Loucy (cell line): ENCODE measurements around the gene POLR3K.
"Not testable (repeated sequence)": the region's sequence is repeated elsewhere in the genome, so short reads cannot be mapped to it uniquely, and the experiment has no call there.

Source experiments
- H2AFZ ChIP-seq: fragments of 200-600 bp; sonication (generic); 2 replicates; pipeline ENCODE4 v1.6.0; 2016; ENCODE audit warnings: antibody characterized with exemption, mild to moderate bottlenecking, low read length, moderate library complexity
- H3F3A ChIP-seq: fragments of 200-600 bp; 2 replicates; pipeline ENCODE4 v1.6.0; 2016; ENCODE audit warnings: antibody characterized with exemption, low read depth, mild to moderate bottlenecking
- H3K27me3 ChIP-seq: fragments of 200-600 bp; sonication (generic); 2 replicates; pipeline ENCODE4 v1.6.1; 2014; ENCODE audit warnings: low read length, mild to moderate bottlenecking; ENCODE audit not compliant: insufficient read depth, poor library complexity, severe bottlenecking
- H3K36me3 ChIP-seq: fragments of 200-600 bp; sonication (generic); 2 replicates; pipeline ENCODE4 v1.6.1; 2016; ENCODE audit warnings: low read length; ENCODE audit not compliant: insufficient read depth
- H3K4me1 ChIP-seq: fragments of 200-600 bp; sonication (generic); 2 replicates; pipeline ENCODE4 v1.5.1; 2014; ENCODE audit warnings: low read length, mild to moderate bottlenecking; ENCODE audit not compliant: insufficient read depth, poor library complexity, severe bottlenecking
- H3K4me2 ChIP-seq: fragments of 200-600 bp; sonication (generic); 2 replicates; pipeline ENCODE4 v1.6.0; 2014; ENCODE audit warnings: antibody characterized with exemption, low read length, low read depth, mild to moderate bottlenecking; ENCODE audit not compliant: poor library complexity, severe bottlenecking
- H3K4me3 ChIP-seq: fragments of 200-600 bp; sonication (generic); 2 replicates; pipeline ENCODE4 v1.5.1; 2014; ENCODE audit warnings: low read length, mild to moderate bottlenecking, mixed read lengths; ENCODE audit not compliant: poor library complexity, severe bottlenecking
- H3K79me2 ChIP-seq: fragments of 200-600 bp; sonication (generic); 2 replicates; pipeline ENCODE4 v1.6.1; 2014; ENCODE audit warnings: low read length; ENCODE audit not compliant: insufficient read depth
- H3K9ac ChIP-seq: fragments of 200-600 bp; sonication (generic); 2 replicates; pipeline ENCODE4 v1.6.0; 2014; ENCODE audit warnings: mild to moderate bottlenecking, low read depth, low read length, moderate library complexity; ENCODE audit not compliant: poor library complexity, severe bottlenecking
- H3K9me2 ChIP-seq: fragments of 200-600 bp; sonication (generic); replicated peaks from 2 replicates; pipeline ENCODE4 v1.6.1; 2016; ENCODE audit warnings: low read depth, low read length, mixed read lengths
- H3K9me3 ChIP-seq: fragments of 200-600 bp; sonication (generic); 2 replicates; pipeline ENCODE4 v1.6.1; 2014; ENCODE audit warnings: mild to moderate bottlenecking, antibody characterized with exemption, low read length, low read depth; ENCODE audit not compliant: insufficient read depth
- H4K20me1 ChIP-seq: fragments of 200-600 bp; sonication (generic); 2 replicates; pipeline ENCODE4 v1.6.0; 2014; ENCODE audit warnings: antibody characterized with exemption, low read length, mild to moderate bottlenecking; ENCODE audit not compliant: insufficient read depth, poor library complexity, severe bottlenecking
- EZH2phosphoT487 ChIP-seq: fragments of 200-600 bp; IDR thresholded peaks from 2 replicates; pipeline ENCODE4 v1.6.1; 2018; ENCODE audit warnings: antibody characterized with exemption, mild to moderate bottlenecking, moderate library complexity, borderline replicate concordance
- TF ChIP-seq, protein P1 (sequence below): fragments of 200-600 bp; sonication (generic); conservative IDR thresholded peaks from 2 replicates; pipeline ENCODE4 v1.5.1; 2014; ENCODE audit warnings: mild to moderate bottlenecking, antibody characterized with exemption, low read length

Gene POLR3K

DNA sequence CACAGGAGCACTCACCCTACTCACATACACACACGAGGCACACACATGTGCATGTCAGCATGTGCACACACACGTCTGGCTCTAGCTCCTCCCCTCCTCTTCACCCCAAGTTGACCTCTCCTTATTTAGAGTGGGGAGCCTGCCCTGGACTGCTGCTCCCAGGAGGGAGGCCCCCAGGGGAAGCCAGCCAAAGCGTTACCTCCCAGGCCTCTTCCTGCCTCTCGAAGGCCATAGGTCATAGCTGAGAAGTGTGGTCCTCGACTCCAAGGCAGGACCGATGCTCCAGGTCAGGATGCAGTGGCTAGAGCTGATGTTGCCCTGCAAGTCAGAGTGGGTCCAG, 18.8 kb downstream of the POLR3K start:
- Histone ChIP-seq H3F3A (no peaks in the 10 kb centered on the region), H4K20me1 (no peaks in the 10 kb centered on the region), H3K4me2 (peak overlapping the region; percentile 27), H3K27me3 (no peaks in the 10 kb centered on the region), H3K4me1 (peaks cover 21% of the 10 kb centered on the region), H2AFZ (no peak overlapping the region), H3K9ac (no peak overlapping the region), H3K4me3 (no peak overlapping the region), H3K9me3 (no peaks in the 10 kb centered on the region), H3K36me3 (no peaks in the 10 kb centered on the region), H3K79me2 (no peaks in the 10 kb centered on the region), H3K9me2 (no peaks in the 10 kb centered on the region)
- TF ChIP-seq, protein P1, sequence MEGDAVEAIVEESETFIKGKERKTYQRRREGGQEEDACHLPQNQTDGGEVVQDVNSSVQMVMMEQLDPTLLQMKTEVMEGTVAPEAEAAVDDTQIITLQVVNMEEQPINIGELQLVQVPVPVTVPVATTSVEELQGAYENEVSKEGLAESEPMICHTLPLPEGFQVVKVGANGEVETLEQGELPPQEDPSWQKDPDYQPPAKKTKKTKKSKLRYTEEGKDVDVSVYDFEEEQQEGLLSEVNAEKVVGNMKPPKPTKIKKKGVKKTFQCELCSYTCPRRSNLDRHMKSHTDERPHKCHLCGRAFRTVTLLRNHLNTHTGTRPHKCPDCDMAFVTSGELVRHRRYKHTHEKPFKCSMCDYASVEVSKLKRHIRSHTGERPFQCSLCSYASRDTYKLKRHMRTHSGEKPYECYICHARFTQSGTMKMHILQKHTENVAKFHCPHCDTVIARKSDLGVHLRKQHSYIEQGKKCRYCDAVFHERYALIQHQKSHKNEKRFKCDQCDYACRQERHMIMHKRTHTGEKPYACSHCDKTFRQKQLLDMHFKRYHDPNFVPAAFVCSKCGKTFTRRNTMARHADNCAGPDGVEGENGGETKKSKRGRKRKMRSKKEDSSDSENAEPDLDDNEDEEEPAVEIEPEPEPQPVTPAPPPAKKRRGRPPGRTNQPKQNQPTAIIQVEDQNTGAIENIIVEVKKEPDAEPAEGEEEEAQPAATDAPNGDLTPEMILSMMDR, result no peak

DNA sequence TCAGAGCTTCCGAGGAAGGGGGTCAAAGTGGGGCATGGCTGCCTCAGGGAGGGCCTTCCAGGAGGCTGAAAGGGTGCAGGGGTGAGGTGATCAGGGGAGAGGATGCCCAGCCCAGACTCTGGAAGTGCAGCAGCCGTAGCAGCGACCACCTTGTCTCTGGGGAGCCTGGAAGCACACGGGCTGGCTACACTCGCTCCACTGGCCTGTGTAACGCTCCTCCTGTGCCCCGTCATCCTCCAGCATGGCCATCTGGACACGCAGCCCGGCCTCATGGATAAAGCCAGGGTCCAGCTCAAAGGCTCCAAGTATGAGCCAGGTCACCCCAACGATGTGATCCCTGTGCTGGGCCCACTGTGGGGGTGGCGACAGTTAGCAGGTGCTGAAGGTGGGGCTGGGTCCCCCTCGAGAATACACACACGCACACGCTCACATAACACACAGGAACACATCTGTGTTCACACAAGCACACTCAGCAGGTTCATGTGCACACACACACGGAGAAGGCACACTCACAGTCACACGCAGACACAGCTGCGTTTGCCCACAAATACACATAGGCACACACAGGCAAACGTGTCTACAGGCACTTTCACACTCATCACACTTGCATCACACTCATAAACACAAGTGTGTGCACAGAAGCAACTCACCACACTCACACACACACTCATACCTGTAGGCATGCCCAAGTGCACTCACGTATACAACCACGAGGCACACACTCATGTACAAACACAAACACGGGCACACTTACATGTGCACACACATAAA, 19.3 kb downstream of the POLR3K start:
- H3K9me2 ChIP-seq, result no peaks in the 10 kb centered on the region
- no peaks in the 10 kb centered on the region for H3K36me3 ChIP-seq
- no peaks in the 10 kb centered on the region for H3F3A ChIP-seq
- H3K4me1 ChIP-seq, result peaks cover 16% of the 10 kb centered on the region
- H3K27me3 ChIP-seq, result no peaks in the 10 kb centered on the region
- no peaks in the 10 kb centered on the region for H3K79me2 ChIP-seq
- no peaks in the 10 kb centered on the region for H3K9me3 ChIP-seq
- H4K20me1 ChIP-seq, result no peaks in the 10 kb centered on the region
- H3K9ac ChIP-seq, result no peak overlapping the region
- TF ChIP-seq EZH2phosphoT487, result no peak
- TF ChIP-seq, protein P1, result no peak
- H2AFZ ChIP-seq, result no peak overlapping the region
- peak overlapping the region; percentile 27 for H3K4me2 ChIP-seq
- H3K4me3 ChIP-seq, result no peak overlapping the region

DNA sequence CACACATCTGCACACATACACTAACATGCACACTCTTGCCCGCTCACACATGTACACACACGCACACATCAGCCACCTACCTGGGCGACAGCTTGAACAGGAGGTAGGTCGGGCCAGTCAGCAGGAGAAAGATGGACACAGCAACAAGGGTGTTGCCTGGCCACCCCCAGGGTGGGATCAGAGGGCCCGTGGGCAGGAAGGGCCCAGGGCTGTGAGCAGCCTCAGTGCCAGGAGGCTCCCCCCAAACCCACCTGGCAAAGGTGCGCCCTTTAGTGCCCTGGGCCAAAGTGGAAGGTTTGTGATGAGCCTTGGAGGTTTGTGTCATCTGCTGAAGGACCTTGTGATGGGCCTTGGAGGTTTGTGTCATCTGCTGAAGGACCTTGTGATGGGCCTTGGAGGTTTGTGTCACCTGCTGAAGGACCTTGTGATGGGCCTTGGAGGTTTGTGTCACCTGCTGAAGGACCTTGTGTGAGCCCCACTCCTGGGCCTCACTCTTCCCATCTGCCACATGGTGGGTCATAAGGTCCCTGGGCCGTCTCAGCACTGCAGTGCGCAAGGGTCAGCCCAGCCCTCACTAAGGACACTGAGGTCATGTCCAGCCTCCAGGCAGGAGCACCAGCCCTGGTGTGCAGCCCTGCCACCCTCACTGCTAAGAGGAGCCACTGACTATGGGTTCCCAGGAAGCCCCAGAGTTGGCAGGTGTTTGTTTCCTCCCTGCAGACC, 20.1 kb downstream of the POLR3K start:
- not testable (repeated sequence) for H3K27me3 ChIP-seq, H2AFZ ChIP-seq, H3K9me2 ChIP-seq, H3K36me3 ChIP-seq, H3K9ac ChIP-seq, H3K79me2 ChIP-seq, H3K4me1 ChIP-seq, H3K9me3 ChIP-seq, H3F3A ChIP-seq, H4K20me1 ChIP-seq, H3K4me2 ChIP-seq, H3K4me3 ChIP-seq

DNA sequence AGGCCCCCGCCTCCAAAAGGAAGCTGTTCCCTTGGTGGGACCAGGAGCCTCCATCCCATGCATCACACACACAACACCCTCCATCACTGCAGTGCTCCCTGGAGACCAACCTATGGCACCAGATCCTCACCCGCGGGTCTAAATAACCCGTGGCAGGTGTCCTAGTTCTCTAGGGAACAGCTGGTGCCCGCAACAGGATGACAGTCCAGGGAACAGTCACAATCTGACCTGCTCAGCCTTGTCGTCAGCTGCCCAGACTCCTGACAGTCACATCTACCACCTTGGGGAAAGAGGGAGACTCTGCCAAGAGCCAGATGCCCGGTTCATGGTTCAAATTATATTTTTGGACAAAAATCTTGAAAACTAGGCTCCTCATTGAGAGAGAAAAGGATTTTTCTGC, 22.8 kb downstream of the POLR3K start:
- H2AFZ ChIP-seq, H3K27me3 ChIP-seq, H3K4me1 ChIP-seq, H3K9ac ChIP-seq, H3K36me3 ChIP-seq, H3K79me2 ChIP-seq, H4K20me1 ChIP-seq, H3K4me3 ChIP-seq, H3K4me2 ChIP-seq, H3K9me3 ChIP-seq, H3K9me2 ChIP-seq, H3F3A ChIP-seq: not testable (repeated sequence)

DNA sequence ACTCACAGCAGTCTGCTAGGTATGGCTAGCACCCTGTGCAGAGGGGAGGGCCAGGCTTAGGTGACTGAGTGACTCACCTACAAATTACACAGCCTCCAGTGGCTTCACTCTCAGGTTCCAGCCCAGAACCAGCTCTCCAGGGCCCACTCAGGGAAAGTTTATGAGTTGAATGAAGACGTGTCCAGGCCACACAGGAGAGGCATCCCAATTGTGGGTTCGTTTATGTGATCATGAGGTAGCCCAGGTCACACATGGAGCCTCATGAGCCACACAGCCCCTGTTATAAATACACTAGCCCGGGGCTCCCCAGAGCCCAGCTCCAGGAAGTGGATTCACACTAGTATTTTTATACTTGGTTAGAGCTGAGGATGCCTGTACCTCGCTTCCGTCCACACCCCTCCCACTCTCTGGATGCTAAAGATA, 27.5 kb downstream of the POLR3K start:
- H3K4me1 ChIP-seq, H3K79me2 ChIP-seq, H4K20me1 ChIP-seq, H3K9me2 ChIP-seq, H3K4me2 ChIP-seq, H2AFZ ChIP-seq, H3K4me3 ChIP-seq, H3K36me3 ChIP-seq, H3K27me3 ChIP-seq, H3K9me3 ChIP-seq, H3F3A ChIP-seq, H3K9ac ChIP-seq: not testable (repeated sequence)

GRCh38 chr16:24151-24550, 29.3 kb downstream of the POLR3K start:
- not testable (repeated sequence) for H3F3A ChIP-seq, H3K4me2 ChIP-seq, H3K9me2 ChIP-seq, H3K79me2 ChIP-seq, H3K36me3 ChIP-seq, H3K9ac ChIP-seq, H3K9me3 ChIP-seq, H3K4me1 ChIP-seq, H3K4me3 ChIP-seq, H4K20me1 ChIP-seq, H2AFZ ChIP-seq, H3K27me3 ChIP-seq
